Head of caudate nucleus (tissue), 42 donors: ENCODE data around the gene VEZF1.
"Not testable (repeated sequence)": the region's sequence is repeated elsewhere in the genome, so short reads cannot be mapped to it uniquely, and the experiment has no call there.

Experiments used
- DNase-seq, 42 donors: peaks; one replicate each; pipeline versions ENCODE4 v3.0.0 to v3.0.0-alpha.2; 2020 to 2021; ENCODE audit warnings: mixed read lengths in 7 of 42
- intact Hi-C: fragments of 100-400 bp; cut with DNase I; formaldehyde crosslinking; loops from one replicate; pipeline ENCODE4 v1.15.0; 2022

Gene VEZF1

DNA sequence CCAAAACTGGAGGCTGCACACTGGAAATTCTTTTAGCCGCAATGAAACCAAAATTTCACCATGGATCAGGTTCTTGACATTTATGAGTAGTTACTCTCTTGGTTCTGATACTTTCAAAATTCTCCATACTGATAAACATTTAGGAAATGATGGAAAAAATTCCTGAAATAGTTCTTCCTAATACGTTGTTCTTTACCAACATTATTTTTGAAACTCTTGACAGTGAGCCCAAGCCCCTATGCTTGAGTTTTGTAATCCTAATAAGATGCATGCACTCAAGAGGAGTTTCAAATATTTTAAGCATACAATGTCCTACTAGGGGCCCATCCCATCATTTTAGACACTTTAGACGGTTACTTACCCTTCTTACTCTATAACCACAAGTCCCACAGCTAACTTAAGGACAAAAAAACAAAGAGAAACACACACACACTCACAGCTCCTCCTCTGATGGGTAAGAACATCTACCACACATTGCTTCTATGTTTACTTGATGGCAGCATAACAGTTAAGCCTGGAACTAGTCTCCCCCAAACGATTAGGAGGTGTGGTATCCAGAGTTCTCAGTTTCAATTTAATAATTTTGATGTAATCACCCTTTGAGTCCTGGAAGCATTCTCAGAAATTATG, 3.7 kb downstream of the VEZF1 start:
- intact Hi-C loops: no loop called here

DNA sequence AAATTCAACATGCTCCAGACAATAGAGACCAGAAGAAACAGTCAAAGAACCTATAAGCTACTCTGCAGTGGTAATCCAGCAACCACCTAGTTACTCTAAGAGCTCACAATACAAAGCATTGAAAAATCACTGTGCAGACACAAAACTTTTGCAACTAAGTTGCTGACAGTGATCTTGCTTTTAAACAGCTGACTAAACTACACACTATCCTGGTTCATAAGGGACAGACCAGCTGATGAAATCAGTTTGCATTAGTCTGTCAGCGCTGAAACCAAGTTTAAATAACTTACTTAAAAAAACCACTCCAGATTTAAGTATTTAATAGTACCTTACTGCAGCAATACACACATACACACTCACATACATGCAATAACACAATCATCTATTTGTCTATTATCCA, 4.6 kb downstream of the VEZF1 start:
- DNase-seq: no peak
- intact Hi-C loops: no loop called here

More for the DNA sequence above, 3.7 kb downstream of the VEZF1 start:
- peak in 1 of 42 donors; percentile 35 for DNase-seq

DNA sequence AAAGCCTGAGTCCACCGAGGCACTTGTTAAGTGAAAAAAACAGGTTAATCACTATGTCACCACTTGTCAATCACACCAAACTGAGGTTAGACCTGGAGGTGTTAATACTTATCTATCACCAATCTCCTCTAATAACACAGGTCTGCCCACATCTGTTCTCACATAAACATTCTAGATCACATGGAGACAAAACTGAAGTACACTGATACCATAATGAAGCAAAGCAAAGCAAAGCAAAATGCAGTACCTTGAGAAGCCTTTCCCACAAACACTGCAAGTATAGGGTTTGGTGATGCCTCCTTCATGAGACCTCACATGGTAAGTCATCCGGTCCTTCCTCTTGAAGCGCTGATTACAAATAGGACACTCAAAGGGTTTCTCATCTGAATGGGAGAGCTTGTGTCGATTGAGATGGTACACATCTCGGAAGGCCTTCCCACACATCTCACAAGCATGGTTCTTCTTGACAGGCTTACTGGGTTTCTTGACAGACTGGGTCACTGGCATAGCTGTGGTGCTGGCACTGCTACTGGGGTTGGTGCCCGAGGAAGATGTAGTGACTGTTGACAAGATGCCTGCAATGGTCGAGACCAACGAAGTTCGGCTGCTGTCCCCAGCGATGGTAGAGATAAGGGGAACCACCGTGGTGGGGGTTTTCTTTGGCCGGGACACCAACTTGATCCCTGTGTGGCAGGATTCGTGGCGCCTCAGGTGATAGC, 5.4 kb downstream of the VEZF1 start:
- peak in 1 of 42 donors; percentile 50 for DNase-seq
- intact Hi-C loops: no loop called here

DNA sequence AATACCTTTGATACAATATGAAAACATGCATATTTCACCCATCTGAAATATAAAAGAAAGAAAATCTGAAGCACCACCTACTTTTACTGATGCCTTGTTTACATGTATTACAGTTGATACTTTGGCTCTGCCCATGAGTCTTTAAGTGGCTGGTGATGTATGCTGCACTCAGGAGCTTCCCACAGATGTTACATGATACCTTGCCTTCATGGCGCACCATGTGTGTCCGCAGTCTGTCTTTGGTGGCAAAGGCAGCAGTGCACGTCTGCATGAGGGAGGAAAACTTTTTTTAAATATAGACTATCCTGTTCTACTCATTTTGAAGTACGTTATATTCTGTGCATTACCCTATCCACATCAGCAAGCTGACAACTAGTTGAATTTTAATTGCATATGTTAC, 7.5 kb downstream of the VEZF1 start:
- no peak for DNase-seq
- intact Hi-C loops: no loop called here

DNA sequence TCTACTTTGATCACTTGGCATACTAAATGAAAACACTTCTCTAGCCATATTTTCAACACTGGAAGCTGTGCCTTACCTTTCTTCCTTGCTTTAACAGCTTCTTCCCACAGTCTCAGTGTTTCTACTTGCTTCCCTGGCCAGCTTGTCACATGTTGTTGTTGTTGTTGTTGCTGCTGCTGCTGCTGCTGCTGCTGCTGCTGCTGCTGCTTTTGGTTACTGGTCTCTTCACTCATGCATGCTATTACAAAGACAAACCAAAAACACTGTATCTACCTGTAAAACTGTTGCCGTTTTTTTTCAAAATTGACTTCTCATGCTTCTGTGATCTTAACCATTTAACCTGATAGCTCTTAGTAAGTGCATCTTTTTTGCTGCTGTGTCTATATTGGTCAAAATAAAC, 9.0 kb downstream of the VEZF1 start:
- peak in 2 of 42 donors; percentile 32 to 43 for DNase-seq
- intact Hi-C loops: no loop called here

DNA sequence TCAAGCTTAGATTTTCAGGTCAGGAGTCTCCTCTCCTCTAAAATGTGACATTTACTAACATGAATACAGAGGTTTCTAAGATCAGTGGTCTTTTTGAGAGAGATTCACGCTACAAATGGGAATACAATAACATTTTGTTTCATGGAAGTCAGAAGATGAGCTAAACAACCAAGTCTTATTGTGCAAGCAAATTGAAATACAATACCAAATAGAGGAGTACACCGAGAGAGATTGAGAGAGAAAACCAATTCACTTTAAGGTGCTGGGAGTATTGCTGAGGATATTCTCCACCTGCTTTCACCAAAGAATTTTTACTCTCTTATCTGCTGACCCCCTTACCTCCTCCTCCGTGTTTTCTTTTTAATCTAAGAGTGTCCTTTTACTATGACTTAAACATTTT, 11.5 kb downstream of the VEZF1 start:
- intact Hi-C loops: no loop called here
- DNase-seq: no peak

DNA sequence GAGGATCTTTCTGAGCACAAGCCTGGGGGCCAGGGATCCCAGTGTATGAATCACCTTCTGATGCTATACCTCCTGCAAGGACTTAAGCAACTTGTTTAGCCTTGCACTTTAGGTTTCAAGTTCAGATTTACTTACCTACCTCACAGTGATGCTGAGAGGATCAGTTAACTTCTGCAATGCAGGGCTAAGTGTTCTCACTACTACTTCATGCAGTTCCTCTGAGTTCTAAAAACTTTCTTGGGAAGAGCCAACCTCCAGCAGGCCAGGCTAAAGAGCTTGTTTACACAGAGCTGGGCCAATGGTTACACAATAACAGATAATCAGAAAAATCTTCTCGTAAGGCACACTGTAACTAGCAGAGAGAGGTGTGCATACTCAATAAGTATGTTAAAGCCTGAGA, 13.0 kb downstream of the VEZF1 start:
- intact Hi-C loops: no loop called here
- peak in 1 of 42 donors; percentile 43 for DNase-seq

DNA sequence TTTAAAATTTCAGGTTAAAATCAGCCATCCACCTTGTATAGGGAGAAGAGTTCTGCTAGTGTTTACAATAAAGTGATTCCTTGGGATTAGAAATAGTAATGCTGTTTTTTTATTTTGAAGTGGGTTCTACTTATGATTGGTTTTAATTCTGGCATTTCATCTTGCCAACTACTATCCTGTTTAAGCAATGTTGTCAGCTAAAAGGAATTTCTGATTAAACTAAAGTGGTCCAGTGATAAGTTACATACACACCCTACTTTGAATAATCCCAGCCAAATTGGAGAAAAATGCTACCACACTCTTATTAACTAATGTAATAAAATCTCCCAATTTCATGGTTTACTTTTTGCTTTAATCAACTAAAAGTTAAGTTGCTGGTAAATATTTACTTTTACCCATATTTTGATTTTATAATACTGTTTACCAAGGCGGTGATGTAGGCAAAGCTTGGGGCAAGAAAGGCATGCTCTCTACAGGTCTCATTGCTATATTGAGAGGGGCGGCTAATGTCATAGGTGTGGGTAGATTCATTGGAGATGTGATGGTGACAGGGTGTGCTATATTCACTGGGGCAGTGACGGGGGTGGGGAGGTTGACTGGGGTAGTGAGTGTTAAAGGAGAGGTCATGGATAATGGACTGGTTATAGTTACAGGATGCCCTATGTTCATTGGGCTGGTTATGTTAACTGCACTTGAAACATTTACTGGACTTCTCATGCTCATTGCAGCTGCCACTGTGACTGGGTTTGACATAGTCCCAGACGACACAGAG, 13.8 kb downstream of the VEZF1 start:
- DNase-seq: peak in 1 of 42 donors; percentile 39
- intact Hi-C loops: not testable (repeated sequence)

DNA sequence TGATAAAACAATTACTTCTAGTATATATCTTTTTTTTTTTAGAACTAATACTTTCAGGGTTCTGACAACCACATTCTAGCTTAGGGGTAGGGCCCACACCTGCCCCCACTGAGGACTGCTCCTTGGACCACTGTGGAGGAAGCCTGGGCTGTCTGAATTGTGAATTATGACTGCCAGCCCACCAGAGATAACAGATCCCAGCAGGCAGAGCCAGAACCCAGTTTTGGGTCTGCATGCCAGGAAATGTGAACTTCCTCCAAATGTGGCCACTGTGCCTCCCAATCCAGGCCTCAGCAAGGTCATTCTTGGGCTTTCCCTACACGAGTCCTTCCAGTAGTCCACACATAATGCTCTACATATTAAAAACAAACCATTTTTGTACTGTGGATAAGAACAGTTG, 15.9 kb downstream of the VEZF1 start:
- DNase-seq: peak in 1 of 42 donors; percentile 28
- intact Hi-C loops: no loop called here

DNA sequence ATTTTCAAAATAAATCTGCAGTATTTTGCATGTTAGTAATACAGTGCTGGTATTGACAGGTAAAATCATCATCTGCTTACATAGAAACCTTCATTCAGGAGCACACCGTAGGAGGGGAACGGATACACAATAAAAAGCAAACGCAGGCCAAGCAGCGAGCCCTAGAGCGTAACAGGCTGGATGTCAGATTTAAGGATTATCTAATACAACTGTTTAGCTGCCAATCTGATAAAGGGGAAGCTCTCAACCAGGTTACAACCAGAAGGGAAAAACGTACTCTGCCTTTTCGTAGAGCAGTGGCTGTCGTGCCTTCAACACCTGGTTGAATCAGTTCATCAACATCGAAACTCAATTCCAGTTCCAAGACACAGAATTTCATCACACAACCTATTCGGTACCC, 16.5 kb downstream of the VEZF1 start:
- intact Hi-C loops: no loop called here
- DNase-seq: peak in 1 of 42 donors; percentile 32

DNA sequence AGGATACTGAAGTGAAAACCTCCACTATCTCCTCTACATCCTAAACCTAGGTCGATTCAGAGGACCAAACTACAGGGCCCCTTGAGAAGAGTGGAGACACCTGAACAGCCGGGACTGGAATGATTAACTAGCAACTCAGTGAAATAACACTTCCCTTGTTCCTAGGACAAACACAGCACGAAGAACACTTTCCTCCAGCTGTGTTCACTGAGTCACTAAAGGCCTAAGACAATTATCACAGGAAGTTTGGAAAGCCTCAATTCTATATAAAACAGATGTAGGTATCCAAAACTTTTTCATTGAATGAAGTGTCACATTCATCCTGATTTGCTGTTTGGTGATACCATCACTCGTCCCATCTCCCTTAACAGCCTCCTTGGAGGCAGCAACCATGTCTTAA, 17.3 kb downstream of the VEZF1 start:
- intact Hi-C loops: no loop called here
- peak in 1 of 42 donors; percentile 39 for DNase-seq

DNA sequence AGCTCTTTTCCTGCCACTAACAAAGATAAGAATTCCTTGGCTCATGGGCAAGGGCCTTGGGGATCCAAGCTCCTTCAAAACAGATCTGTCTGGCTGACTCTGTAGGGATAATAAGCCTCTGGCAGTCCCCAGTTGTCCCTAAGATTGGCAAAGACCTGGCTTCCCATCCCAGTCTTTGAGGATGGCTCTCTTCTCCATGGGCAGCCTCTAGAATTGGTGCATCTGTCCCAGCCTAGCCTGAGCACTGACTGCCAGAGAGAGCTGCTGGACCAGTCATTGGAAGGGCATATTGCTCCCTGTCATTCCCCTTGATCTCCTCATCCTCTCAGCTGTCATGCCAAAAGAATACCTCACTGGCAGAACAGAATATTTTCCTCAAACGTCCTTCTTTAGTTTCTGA, 19.6 kb downstream of the VEZF1 start:
- intact Hi-C loops: no loop called here
- DNase-seq: peak in 1 of 42 donors; percentile 21

DNA sequence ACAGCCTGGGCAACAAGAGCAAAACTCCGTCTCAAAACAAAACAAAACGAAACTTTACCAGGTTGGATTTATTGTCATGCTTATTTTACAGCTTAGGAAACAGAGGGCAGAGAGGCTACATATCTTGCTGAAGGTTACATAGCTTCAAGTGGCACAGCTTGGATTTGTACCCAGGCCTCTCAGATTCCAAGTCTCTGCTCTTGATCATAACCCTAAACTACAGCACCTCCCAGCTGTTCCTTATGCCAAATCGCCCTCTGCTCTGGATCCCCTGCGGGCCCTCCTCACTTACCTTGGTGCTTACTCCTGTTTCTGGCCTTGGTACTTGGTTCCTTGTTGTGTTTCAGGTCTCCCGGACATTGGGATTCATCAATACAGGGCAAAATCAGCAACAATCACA, 21.2 kb downstream of the VEZF1 start:
- intact Hi-C loops: no loop called here
- DNase-seq: peak in 1 of 42 donors; percentile 34

DNA sequence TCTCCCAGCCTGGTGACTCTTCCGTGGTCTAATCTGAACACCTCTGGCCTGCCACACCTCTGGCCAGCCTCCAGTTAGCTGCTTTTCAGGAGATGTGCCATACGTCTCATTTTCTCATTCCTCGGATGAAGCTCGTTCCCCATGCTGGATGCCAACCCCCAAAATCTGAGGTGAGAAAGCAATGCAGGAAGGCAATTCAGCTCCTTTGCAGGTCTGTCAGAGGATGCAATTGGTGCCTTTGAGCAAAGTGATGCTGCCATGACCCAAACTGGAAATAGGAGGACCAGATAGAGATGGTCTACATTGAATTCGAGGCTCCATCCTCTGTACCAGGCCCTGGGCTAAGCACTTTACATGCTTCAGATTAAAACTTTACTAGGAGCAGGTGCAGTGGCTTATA, 21.8 kb downstream of the VEZF1 start:
- DNase-seq: no peak
- intact Hi-C loops: no loop called here

DNA sequence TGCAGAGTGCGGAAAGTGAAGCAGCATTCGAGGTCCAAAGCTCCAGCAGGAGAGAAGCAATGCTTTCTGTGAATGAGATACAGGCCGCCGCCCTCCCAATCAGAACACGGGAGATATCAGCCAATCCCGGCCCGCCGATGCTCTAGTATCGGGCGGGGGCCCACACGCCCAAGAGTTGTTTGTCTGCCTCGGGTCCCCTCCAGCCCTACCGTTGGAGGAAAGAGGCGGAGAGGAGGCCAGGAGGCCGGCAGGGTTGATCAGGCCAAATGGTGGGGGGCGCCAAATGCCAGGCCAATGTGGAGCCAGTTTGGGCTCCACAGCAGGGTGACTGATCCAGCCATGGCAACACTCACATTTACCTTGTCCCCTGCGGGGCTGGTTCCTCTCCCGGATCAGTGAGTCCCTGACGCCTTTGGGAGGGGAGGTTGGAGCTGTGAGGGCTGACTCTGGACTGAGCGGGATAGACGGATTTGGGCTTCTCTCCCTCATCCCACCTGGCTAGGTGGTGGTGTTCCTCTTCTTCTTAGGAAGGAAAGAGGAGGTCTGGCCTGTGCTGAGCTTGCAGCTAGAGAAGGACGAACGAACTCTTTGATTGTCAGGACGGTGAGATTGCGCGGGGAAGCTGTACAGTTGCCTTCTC, 22.4 kb downstream of the VEZF1 start:
- DNase-seq: peak in 3 of 42 donors; percentile 12 to 35 (median 14)
- intact Hi-C loops: no loop called here

DNA sequence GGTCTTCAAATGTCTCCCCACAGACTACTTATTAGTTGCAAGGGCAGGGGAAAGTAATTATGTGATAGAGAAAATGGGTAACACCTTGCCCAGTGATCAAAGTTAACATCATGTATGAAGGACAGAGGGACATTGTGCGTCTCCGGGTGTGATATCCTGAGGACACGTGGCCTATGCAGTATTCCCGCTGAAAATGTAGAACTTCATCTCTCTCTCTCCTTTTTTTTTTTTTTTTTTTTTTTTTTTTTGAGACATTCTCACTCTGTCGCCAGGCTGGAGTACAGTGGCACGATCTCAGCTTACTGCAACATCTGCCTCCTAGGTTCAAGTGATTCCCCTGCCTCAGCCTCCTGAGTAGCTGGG, 24.9 kb downstream of the VEZF1 start:
- intact Hi-C loops: no loop called here
- DNase-seq: peak in 3 of 42 donors; percentile 4 to 40 (median 20)

DNA sequence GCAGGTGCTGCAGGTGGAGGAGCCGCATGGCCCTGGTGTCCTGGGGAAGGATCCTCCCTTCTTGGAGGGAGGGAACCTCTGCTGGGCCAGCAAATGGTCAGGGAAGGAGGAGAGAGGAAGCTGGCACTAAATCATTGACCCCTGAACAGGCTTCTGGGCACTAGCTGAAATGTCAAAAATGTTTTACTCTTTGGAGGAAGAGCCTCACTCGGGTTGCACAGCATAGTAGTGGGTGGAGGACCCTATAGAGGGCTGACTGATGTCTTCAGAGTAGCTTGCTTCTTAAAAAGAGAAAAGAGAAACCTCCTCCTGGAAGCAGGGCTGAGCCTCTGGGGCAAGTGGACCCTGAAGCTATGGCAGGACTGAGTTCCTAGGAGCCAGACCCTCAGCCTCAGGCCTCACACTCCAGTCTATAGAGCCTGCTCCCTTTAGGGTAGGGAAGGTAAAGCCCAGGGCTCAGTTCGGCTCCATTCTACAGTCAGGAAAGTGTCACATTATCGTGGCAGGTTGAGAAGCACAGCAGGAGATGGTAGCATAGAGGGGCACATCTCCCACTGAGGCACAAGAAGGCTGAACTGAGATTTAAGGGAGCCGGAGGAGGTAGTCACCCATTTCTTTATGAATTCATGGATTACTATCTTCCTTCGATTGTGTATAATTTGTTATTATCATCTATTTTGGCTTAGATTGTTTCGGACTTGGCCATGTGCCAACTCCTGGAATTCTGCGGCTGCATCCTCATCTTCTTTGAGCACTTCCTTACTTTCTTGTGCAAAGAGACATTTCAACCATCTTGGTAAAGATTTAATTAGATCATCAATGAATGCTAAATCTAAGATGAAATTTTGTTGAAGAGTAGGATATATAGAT, 25.5 kb downstream of the VEZF1 start:
- DNase-seq: peak in 4 of 42 donors; percentile 6 to 43 (median 18)
- intact Hi-C loops: no loop called here

DNA sequence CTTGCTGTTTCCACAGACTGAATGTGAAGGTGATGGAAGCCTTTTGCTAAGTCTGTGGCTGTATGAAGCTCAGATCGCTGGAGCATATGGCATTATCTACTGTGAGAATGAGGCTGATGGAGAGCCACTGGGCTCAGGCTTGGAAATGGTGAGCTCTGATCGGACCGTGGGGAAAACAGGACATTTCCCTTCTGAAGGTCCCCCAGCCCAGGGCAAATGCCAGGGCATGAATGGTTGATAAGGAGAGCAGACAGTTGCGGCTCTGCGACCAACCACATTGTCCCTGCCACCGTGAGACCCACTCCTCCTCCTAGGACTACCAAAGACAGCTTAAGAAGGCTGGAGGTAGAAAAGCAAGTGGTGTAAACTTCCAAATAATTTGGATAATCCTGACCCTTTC, 28.1 kb downstream of the VEZF1 start:
- peak in 6 of 42 donors; percentile 1 to 33 (median 17) for DNase-seq
- intact Hi-C loops: no loop called here

DNA sequence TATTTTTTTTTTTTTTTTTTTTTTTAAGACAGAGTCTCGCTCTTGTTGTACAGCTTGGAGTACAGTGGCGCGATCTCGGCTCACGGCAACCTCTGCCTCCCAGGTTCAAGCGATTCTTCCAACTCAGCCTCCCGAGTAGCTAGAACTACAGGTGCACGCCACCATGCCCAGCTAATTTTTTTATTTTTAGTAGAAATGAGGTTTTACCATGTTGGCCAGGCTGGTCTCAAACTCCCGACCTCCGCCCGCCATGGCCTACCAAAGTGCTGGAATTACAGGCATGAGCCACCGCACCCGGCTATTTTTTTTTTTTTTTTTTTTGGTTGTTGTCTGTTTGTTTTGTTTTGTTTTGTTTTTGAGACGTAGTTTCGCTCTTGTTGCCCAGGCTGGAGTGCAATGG, 29.7 kb downstream of the VEZF1 start:
- intact Hi-C loops: not testable (repeated sequence)
- peak in 12 of 42 donors; percentile 1 to 41 (median 10) for DNase-seq
